GM06990 (cell line): ENCODE results near the gene BARHL1.

Source experiments
- DNase-seq: peaks from one replicate; pipeline ENCODE4 v3.0.0-alpha.2; 2011; ENCODE audit not compliant: insufficient read length; ENCODE audit errors: extremely low read depth
- H3K27me3 ChIP-seq: replicated peaks from 2 replicates; pipeline ENCODE4 v1.6.0; 2011; ENCODE audit warnings: low read length; ENCODE audit not compliant: control insufficient read depth, insufficient read depth
- H3K36me3 ChIP-seq: 2 replicates; pipeline ENCODE4 v1.5.1; 2011; ENCODE audit warnings: low read length; ENCODE audit not compliant: control insufficient read depth, insufficient read depth
- H3K4me3 ChIP-seq: replicated peaks from 2 replicates; pipeline ENCODE4 v1.5.1; 2011; ENCODE audit warnings: low read depth, mild to moderate bottlenecking, control low read depth, low read length
- TF ChIP-seq, protein P1 (sequence below): IDR thresholded peaks from 2 replicates; pipeline ENCODE4 v1.5.1; 2011; ENCODE audit warnings: low read length, control low read depth, mild to moderate bottlenecking, inconsistent platforms; ENCODE audit not compliant: insufficient read depth, poor library complexity, severe bottlenecking

The BARHL1 gene

DNA sequence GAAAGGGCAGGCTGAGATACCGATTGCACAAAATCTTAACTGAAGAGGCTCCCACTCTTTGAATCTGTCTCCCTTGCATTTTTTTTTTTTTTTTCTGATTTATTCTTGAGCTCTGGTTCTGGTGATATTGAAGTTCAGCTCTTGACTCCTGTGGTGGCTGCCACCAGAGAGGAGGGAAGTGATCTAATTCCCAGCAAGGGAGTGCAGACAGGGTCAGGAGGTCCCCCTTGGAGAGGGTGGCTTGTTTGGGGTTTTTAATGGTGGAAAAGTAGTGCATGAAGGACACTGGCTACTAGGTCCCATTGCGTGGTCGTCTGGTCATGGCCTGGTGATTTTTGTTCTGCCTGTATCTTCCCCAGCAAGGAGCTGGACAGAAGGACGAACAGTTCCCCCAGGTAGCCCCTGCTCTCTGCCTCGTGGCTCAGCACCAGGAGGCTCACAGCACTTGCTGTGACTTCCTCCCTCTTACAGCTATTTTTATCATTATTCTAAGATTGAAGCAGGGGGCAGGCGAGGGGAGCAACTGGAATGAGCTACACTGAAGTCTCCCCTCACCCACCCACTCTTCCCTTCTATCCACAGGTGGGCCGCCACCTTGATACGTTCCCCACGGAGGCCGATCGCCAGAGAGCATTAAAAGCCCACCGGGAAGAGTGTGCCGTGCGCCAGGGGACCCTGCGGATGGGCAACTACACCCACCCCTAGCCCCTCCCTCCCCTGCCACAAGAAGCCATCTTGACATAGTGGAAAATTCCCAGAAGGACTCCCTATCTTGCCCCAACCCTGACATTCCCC, 10.4 kb upstream of the BARHL1 start:
- Histone ChIP-seq H3K27me3 (no peaks in the 10 kb centered on the region; the same call in none of the 2 replicates), H3K4me3 (no peak overlapping the region), H3K36me3 (no peaks in the 10 kb centered on the region)
- TF ChIP-seq, protein P1, sequence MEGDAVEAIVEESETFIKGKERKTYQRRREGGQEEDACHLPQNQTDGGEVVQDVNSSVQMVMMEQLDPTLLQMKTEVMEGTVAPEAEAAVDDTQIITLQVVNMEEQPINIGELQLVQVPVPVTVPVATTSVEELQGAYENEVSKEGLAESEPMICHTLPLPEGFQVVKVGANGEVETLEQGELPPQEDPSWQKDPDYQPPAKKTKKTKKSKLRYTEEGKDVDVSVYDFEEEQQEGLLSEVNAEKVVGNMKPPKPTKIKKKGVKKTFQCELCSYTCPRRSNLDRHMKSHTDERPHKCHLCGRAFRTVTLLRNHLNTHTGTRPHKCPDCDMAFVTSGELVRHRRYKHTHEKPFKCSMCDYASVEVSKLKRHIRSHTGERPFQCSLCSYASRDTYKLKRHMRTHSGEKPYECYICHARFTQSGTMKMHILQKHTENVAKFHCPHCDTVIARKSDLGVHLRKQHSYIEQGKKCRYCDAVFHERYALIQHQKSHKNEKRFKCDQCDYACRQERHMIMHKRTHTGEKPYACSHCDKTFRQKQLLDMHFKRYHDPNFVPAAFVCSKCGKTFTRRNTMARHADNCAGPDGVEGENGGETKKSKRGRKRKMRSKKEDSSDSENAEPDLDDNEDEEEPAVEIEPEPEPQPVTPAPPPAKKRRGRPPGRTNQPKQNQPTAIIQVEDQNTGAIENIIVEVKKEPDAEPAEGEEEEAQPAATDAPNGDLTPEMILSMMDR: no peak
- no peak for DNase-seq

DNA sequence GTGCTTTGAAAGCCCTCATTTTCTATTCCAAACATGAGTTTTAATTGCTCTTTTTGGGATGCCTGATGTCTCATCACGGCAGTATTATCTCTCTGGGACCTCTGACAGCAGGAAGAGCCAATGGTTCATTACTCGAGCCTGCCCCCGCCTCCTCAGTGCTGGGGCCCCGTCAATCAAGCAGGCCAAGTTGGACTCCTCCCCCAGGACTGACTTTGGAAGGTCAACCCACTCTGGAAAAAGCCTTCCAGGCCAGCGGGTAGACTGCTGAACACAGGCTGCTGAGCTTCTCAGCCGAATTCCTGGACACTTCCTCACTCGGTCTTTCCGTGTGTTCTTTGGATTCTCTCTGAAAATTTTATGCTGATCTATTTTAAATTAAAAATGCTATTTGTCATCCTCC, 9.5 kb upstream of the BARHL1 start:
- Histone ChIP-seq H3K36me3 (no peaks in the 10 kb centered on the region), H3K27me3 (no peaks in the 10 kb centered on the region; the same call in 1 of the 2 replicates), H3K4me3 (no peak overlapping the region)
- no peak for DNase-seq
- TF ChIP-seq, protein P1: no peak

DNA sequence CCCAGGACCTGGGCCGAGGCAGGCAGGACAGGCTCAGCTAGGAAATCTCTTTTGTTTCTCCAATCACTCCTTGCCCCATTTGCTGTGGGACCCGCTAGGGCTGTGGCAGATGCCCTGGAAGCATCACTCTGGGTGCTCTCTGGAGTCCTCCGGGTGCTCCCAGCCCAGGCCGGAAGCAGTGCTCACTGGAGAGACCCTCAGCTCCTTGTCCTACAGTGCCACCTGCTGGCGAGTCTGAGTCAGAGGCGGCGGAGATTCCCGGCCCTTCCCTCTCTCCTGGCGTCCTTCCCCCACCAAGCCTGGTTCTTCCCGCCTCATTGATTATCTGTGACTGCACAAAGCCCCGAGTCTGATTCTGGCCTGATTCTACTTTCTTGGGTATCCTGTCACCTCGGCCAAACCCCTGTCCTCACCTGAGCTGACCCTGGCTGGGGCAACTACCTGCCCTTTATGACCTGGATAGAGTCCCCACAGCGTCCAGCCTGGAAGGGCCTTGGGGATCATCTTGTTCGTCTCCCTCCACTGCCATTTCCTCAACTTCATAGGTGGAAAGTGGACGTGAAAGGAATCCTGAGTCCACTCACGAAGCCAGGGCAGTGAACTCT, 7.3 kb upstream of the BARHL1 start:
- TF ChIP-seq, protein P1: peak; percentile 76
- H3K36me3 ChIP-seq: no peaks in the 10 kb centered on the region
- no peak for DNase-seq
- H3K4me3 ChIP-seq: no peak overlapping the region
- no peaks in the 10 kb centered on the region; the same call in 1 of the 2 replicates for H3K27me3 ChIP-seq

DNA sequence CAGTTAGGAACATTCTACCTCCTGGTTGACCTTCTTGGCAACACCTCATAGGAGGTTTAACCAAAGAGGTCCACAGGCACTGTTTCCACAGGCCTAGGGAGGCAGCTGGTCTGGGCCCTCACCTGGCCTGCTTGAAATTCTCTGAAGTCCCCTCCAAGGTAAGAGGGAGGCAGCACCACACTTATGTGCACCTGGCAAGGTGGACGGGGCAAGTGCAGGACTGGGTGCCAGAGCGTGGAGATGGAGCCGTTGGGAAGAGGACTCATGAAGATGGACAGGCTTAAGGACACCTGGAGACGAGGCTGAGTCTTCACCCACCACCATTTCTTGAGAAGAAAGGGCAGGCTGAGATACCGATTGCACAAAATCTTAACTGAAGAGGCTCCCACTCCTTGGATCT, 6.6 kb upstream of the BARHL1 start:
- Histone ChIP-seq H3K36me3 (no peaks in the 10 kb centered on the region), H3K27me3 (no peaks in the 10 kb centered on the region; the same call in 1 of the 2 replicates), H3K4me3 (no peak overlapping the region)
- TF ChIP-seq, protein P1: no peak
- DNase-seq: no peak

DNA sequence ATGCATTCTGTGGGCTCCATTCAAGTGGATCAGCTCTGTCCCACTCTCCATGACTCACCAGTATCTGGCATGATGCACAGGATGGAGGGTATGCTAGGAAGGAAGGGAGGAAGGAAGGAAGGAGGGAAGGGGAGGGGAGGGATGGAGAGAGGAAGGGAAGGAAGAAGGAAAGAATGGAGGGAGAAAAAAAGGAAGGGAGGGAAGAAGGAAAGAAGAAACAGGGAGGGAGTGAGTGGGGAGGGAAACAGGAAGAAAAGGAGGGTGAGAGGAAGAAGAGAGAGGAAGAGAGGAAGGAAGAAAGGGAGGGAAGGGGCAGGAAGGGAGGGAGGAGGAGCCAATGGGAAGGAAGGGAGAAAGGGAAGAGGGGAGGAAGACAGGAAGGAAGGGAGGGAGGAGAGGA, 5.3 kb upstream of the BARHL1 start:
- H3K36me3 ChIP-seq: no peaks in the 10 kb centered on the region
- no peak overlapping the region for H3K4me3 ChIP-seq
- TF ChIP-seq, protein P1: no peak
- H3K27me3 ChIP-seq: no peaks in the 10 kb centered on the region; the same call in 1 of the 2 replicates
- DNase-seq: no peak
